Stimulated activated CD4-positive, alpha-beta T cell treated with anti-CD3 and anti-CD28 coated beads, Interleukin-1b, Interleukin-23, amount 100 ng/mL, for 24 hours (primary cell): ENCODE results near the gene PARD3B.

Experiments
- DNase-seq, 4 experiments: peaks; one replicate each; pipeline ENCODE4 v3.0.0-alpha.2; 2020; ENCODE audit warnings: low read depth in 4 of 4, low spot score in 1 of 4

Gene PARD3B

DNA sequence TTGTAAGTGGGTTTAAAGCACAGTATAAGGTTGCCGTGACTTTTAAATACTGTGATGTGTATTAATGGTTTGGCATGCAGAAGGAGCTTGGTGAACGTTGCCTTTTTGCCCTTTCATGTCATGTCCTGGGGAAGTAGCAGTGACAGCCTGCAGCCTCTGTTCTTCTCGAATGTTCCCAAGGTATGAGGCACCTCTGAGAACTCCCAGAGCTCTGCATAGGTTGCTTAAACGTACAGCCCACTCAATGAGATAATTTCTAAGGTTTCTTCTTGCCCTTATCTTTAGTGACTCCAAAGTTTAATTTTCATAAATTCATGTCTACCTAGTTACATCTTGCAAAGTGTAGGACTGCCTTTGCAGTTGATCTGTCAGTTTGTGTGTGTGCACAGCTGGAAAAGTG is 36.7 kb downstream of the PARD3B start:
- DNase-seq, result no peak

DNA sequence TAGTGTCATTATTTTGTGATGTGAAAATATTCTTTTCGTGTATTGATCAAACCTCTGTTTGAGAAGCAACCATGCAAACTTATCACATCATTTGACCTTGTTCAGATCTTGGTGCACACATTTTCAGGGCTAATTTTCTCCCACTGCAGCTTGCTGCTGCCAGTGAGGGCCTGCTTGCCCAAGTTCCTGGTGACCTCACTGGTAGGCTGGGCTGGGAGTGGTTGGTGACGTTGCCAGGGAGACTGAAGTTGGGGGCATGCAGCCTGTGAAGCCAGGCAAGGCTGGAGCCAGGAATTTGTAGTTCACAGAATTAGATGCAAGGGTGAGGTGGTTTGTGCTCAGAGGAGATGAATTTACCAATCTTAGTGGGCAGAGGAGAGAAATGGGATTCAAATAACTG is 38.5 kb downstream of the PARD3B start:
- DNase-seq, result no peak

DNA sequence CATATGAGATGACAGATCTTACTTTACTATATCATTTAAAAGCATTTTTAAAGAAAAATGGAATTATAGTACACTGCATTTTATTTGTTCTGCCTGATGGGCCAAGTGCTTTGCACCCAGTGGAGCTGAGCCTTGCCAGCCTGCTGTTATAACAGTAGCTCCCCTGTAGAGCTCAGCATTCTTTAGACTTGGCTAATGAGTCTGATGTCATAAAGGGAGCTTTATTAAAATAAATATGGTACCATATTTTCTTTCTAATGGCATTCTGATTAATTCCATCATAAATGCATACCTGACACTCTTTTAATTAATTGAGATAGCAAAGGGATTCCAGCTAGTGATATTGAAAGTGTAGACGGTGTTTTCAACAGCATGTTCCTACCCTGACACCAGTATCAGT is 40.7 kb downstream of the PARD3B start:
- DNase-seq, result no peak

DNA sequence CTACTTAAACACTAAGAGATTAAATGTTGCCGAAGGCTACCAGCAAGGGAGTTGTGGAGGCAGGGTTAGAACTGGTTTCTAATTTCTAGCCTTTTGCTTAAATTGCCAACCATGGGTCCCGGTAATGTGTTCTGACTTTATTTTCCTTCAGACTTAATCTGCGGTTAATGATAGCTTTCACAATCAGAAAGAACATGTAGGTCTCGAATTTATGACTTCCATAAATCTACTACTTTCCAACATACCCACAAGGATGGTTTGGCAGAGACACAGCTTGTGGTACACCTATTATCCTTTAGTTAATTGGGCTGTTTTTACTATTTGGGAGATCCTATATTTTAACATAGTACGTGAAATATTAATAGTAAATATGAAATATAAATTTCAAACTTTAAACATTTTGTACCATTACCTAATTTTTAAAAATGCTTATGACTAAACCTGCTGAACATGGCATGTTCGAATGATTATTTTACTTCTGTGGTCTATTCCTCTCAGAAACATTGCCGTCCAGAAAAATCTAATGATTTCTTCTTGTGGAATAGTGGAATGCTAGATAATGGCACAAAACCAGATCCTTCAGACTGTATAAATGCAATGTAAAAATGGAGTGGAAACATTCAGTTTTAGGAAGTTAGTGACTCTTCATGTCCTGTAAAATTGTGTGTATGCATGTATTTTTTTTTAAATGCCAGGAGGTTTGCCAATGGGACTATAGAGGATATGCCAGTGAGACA is 41.3 kb downstream of the PARD3B start:
- no peak for DNase-seq

DNA sequence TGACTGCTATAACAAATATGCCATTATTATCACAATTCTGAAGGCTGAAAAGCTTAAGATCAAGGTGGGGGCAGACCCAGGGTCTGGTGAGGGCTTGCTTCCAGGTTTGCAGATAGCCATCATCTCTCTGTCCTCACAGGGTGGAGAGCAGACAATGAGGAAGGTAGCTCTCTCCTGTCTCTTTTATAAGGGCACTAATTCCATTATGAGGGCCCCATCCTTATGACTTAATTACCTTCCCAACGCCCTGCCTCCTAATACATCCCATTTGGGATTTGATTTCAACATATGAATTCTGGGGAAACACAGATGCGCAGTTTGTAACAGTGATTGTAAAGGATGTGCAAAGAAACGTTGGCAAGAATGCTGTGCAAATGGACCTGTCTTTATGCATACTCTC is 44.8 kb downstream of the PARD3B start:
- no peak for DNase-seq

DNA sequence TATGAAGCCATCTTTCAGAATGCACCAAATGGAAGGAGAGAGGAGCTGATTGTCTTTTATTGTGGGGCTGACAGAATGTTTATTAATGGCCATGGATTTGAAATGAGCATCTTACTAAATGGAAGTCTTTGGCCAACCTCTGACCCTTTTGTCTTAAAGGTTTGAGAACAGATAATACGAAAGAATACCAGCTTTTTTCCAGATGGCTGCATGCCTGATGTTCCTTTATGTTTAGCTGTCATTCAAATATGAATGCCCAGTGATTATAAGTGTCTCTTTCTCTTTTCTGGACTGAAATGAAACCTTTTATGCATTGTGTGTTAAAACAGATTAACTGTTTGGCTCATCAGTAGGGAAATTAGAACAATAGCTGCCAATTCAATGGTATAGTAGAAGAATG is 46.0 kb downstream of the PARD3B start:
- no peak for DNase-seq

DNA sequence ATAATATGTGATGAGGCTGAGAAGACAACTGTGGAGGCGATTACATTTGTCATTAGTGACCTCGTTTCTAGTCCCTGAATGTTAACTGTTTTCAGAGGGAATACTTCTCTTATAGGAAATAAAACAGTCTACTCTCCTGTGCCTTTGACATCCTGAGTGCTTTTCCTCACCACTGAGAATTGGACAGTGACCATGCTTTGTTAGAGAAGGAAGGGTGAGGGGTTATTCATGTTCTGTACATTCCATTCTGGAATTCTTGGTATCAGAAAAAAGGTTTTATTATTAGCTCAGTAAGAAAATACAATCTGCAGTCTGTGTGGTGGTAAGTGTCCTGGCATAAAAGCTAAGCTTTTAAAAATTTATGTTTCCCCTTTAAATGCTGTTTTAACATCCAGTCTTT is 58.8 kb downstream of the PARD3B start:
- no peak for DNase-seq

DNA sequence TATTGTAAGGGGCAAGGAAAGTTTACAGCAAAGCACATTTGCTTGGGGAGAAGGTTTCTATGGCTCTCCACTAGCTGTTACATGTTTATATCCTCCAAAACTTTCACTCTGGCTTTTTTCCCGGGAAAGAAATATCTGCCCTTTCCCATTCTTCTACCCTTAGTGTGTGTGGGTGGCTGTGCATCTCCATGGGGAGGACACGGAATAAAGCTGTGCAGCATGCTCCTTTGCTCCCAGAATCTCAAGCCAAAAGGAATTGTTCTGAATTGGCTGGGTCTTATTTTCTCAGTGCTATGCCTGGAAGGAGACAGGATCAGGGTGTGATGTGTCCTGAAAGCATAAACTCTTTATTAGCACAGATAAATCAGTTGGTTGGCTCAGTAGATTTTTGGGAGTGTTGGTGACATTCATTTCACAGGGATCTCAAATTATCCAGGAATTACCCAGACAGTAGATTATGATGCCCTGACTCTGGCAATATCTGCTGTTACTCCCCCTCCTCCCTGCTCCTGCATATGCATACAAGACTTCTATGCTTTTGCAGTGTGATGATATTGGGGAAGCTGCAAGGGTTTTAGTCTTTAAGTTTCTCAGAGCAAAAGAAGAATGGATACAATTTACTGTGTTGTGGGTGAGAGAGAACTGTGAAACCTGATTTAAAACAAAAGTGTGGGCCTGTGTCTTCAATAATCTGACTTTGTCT is 63.1 kb downstream of the PARD3B start:
- no peak for DNase-seq

DNA sequence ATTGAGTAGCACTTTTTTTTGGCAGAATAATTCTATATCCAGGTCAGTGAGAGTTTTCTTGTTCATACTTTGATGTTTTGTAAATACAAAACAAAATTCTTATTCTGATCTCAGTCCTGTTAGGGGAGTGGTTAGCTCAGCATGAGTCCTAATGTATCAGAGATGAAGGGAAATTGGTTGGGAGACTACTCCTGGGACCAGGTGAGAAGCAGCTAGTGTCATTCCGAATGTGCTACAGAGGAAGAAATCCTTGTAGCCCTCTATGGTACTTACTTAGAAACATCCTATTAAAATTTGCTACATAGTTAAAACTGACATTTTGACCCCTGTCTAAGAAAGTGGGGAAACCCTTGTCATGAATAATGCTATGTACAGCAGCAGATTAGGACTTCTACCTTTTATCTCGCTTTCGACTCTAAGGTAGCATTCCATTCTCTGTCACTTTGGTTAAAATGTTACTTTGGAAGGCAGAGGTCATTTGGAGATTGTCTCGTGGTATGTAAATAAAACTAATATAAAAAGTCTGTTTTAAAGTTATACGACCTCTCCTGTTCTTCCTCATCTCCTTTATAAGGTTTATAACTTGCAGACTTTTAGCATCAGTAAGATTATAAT is 65.8 kb downstream of the PARD3B start:
- no peak for DNase-seq

DNA sequence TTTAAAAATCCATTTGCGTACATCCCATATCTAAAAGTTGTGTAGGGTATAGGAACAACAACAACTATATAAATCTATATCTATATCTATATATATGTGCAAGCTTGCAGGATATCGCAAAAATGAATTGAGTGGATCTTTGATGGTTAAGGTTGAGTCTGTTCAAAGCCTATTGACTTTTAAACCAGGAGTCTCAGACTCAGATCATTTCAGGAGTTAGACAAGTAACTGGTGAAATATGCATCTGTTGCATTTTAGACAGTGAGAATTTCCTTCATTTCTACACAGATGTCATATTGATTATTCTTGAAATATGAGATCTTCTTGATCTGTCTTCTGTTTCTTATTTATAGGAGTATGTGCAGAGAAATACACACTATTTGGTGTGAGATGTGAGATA is 66.5 kb downstream of the PARD3B start:
- DNase-seq, result no peak

DNA sequence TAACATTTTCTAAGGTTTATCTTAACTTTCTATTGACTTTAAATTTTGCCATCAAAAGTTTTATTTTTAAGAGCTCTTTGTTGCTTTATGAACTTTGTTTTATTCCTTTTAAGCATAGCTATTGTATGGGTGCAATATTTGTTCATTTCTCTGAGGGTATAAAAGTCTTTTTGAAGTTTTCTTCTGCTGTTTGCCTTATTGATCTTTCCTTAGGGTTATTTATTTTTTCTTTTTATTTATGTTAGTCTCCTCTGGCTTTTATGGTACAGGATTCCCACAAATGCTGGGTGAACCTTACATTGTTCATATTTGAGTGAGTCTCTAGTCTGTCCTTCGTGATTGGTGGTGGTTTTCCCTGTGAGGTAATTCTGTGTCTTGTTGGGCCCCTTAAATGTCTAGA is 68.4 kb downstream of the PARD3B start:
- DNase-seq, result no peak

DNA sequence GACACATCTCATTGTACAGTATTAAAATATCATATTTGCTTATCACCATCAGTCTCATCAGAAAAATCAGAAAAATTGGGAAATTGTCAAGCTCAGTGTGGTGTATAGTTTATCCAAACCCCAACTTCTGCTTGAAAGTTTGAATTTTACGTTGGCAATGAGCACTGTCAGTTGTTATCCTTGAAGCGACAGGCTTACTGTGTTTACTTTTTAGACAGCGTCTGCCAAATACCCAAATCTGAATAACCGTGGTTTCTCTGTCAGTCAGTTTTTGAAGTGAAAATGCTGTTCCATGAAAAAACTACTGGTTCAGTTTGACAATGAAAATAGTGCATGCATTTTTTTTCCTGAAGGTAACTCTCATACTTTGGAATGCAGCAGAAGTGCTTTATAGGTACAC is 70.2 kb downstream of the PARD3B start:
- DNase-seq, result no peak

DNA sequence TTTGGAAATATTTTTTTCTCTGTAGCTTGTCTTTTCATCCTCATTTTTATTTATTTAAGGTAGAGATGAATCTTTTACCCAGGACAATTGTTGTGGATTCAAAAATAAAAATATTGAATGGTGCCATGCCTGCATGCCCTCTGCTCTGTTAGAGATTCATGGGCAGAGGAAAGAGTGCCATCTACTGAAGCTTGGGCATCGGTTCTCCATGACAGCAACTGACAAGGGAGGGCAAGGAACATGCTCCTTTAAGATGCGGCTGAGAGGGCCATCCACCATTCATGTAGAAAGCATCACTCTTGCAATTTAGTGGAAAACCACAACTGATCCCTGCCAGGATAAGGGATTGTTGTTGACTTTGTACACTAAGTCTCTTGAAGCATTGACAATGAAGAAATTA is 79.9 kb downstream of the PARD3B start:
- DNase-seq, result no peak

DNA sequence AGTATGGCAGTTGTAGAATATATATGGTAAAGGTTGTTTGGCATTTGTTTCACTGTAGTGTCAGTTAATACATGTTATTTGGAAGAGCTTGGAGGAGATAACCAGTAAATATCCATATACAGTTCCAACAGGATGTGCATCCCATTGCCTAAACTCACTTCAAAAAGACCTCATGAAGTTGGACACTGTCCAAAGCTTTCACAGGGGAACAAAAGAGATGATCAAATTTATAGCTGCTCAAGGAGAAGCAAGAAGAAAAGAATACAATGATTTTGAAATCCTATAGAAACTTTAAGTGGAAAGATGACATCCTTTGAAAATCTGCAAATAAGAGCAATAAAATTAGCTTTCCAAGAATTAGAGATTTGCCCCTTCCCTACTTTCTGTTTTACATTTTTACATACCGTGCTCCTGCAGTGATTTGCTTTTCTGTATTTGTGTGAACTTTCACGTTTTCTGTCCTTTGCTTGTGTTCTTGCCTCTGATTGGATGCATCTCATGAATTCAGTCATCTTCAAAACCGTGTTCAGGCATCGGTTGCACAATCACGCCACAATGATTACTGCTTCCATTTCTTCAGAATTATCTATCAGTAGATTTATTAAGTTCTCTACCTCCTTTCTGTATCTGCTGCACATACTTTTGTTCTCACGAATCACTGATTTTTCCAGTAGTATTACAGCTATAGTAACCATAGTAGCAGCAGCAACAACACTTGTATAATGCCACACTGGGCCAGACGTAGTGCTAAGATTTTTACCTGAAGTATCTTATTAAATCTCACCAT is 83.8 kb downstream of the PARD3B start:
- DNase-seq, result no peak

DNA sequence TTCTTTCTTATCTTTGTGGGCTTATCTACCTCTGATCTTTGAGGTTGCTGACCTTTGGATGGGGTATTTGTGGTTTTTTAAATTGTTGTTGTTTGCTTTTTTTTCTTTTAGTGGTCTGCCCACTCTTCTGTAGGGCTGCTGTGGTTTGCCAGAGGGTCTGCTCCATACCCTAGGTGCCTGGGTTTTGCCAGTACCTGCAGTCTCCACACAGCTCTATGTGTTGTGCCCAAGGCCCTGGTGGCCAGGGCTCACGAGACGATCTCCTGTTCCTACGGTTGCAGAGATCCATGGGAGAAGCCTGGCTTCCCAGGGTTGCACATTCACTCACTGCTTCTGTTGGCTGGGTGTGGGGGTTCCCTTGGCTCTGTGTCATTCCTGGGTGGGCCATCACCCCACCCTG is 87.1 kb downstream of the PARD3B start:
- DNase-seq, result no peak

DNA sequence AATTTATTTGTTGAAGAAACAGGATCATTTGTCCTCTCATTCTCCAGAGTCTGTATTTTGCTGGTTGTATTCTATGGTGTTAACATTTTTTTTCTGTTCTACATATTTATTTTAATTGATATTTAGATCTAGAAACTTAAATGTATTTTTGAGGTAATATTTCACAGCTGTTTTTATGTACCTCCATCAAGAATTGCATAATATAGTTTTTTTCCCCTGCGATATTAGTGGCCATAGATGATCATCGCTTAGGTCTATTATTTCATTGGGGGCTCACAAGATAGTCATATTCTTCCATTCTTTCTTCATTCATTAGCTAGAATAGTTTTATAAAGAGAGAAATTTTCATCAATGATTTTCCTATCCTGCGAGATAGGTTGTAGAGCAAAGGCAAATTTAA is 89.3 kb downstream of the PARD3B start:
- DNase-seq, result no peak

DNA sequence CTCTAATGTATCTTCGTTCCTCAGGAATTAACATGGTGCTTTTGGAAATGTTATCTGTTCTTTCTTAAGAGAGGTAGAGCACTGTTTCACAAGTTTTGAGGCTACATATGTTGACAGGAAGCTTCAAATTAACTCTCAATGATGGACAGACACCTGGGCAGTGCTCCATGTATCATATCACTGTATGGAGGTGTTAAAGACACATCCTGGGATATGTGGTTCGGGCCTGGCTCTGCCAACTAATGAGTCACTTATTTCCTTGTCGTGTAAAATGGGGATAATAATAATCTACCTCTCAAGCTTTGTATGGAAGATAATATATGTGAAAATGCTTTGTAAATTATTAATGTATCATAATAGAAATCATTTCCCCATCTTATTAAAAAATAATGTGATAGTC is 90.2 kb downstream of the PARD3B start:
- no peak for DNase-seq

DNA sequence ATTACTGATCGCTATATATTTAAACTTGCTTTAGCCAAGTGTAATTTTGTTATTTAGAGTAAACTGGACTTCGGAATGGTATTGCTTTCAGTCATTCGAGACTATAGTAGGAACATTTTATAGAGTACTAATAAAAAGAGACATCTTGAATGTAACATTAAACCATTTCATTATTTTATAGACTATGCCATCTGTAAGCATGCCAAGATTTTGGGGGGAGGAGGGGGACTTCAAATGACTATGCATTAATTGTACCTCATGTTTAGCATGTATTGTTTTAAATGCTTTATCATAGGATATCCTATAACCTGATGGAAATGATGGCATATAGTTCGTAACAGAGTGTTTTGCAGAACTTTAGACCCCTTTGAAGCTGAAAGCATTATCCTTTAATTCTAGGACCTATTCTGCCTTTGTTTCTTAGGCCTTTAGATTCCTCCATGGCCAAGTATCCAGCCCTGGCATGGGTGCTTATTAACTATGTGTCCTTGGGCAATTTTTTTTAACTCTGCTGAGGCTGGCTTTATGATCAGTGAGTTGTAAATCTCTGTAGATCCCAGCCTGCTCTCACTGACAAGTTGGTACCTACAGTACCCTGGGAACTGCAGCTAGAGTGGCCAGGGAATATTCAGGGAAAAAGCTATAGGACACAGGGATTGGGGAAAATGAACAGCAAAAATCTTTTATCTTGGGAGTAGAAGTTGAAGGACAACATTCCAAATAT is 93.4 kb downstream of the PARD3B start:
- no peak for DNase-seq

DNA sequence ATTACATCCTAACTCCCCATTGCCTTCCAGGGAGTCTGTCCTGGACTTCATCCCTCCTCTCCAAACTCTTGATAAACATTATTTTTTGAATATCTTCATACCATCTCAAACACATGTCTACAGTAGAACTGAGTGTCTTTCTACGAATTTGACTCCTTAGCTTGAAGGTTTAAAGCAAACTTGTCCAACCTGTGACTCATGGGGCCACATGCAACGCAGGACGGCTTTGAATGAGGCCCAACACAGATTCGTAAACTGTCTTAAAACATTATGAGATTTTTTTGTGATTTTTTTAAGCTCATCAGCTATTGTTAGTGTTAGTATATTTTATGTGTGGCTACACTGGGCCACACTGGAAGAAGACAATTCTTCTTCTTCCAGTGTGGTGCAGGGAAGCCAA is 98.1 kb downstream of the PARD3B start:
- no peak for DNase-seq

DNA sequence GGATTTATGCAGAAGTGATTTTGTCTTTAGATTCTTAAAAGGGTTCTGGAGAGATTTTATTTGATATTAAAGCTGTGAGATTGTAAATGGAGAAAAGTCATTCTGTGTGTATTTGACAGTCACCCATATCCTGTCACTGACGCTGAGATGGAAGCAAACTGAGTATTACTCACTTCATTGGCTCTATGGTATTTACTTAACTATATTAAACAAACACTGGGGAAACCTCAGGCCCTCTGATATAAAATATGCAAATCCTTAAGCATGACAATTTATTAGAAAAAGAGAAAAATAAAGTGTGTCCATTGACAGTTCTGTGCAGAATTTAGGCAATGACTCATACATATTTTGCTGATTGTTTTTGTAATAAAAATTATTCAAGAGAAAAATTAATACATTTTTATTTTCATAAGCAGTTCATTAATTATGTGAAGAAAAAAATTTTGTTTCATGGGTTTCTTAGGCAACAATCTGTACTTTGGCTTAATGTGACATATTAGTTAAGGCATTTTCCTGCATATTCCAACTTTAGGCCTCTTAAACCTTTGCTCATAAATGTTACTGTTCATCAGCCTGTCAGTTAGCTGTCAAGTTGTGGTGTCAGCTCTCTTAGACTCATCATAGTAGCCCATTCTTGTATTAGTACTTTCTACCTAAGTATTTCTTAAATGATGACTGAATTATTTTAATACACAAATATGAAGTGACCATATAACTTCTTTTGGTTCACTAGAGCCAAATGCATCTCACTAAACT is 99.9 kb downstream of the PARD3B start:
- DNase-seq, result no peak
